Breast epithelium (tissue), 3 donors: Measurements from ENCODE around the gene ACOX2.

Experiments used
- POLR2A ChIP-seq: fragments of 450-650 bp; IDR thresholded peaks from one replicate; pipeline ENCODE4 v1.6.1; 2016; ENCODE audit warnings: antibody characterized with exemption, mild to moderate bottlenecking, moderate library complexity
- POLR2AphosphoS5 ChIP-seq, 3 donors: sonication (generic); formaldehyde crosslinking; IDR thresholded peaks; one replicate each; pipeline ENCODE4 v1.6.1; 2017; ENCODE audit warnings: antibody characterized with exemption in 3 of 3
- TF ChIP-seq, protein P1 (sequence below), 3 donors: fragments of 450-650 bp; IDR thresholded peaks; one replicate each; pipeline ENCODE4 v1.5.1; 2016 to 2017; ENCODE audit warnings: antibody characterized with exemption in 3 of 3, mild to moderate bottlenecking in 3 of 3, moderate library complexity in 3 of 3

DNA sequence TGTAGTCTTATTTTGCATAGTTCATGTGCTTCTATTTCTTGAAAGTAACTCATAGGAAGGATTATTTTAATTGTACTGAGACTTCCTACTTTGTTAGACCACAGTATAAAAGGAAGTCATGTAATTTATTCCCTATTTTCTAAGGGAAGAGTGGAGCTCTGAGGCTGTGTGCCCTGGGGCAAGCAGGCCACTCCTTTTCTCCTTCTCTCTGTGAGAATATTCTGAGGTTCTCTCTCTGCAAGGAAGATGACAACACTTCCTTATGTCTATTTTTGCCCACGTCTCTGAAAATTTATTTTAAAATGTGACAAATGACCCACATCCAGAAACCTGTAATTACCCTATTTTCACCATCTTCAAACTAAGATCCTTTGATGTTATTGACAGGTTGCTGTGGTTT lies 34.1 kb downstream of the ACOX2 start:
- TF ChIP-seq, protein P1, sequence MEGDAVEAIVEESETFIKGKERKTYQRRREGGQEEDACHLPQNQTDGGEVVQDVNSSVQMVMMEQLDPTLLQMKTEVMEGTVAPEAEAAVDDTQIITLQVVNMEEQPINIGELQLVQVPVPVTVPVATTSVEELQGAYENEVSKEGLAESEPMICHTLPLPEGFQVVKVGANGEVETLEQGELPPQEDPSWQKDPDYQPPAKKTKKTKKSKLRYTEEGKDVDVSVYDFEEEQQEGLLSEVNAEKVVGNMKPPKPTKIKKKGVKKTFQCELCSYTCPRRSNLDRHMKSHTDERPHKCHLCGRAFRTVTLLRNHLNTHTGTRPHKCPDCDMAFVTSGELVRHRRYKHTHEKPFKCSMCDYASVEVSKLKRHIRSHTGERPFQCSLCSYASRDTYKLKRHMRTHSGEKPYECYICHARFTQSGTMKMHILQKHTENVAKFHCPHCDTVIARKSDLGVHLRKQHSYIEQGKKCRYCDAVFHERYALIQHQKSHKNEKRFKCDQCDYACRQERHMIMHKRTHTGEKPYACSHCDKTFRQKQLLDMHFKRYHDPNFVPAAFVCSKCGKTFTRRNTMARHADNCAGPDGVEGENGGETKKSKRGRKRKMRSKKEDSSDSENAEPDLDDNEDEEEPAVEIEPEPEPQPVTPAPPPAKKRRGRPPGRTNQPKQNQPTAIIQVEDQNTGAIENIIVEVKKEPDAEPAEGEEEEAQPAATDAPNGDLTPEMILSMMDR (IDR thresholded peaks at IDR 0.05), result no peak
- TF ChIP-seq POLR2AphosphoS5 (IDR thresholded peaks at IDR 0.05) (no peak), POLR2A (no peak)
